Activated naive CD4-positive, alpha-beta T cell treated with anti-CD3 and anti-CD28 coated beads, Interleukin-2, amount 50 U/mL, for 24 hours (primary cell): Measurements from ENCODE around the gene CDSN.
"Not testable (repeated sequence)": the region's sequence is repeated elsewhere in the genome, so short reads cannot be mapped to it uniquely, and the experiment has no call there.

ENCODE experiments used
- H3K27ac Mint-ChIP-seq: one replicate; pipeline ENCODE4 v1.8.0; 2021; ENCODE audit warnings: mild to moderate bottlenecking, mixed read lengths
- H3K27me3 Mint-ChIP-seq: one replicate; pipeline ENCODE4 v1.8.0; 2021; ENCODE audit warnings: mixed read lengths
- H3K36me3 Mint-ChIP-seq: one replicate; pipeline ENCODE4 v1.8.0; 2021; ENCODE audit warnings: mixed read lengths
- H3K4me1 Mint-ChIP-seq: one replicate; pipeline ENCODE4 v1.8.0; 2021; ENCODE audit warnings: mixed read lengths
- H3K4me3 Mint-ChIP-seq: one replicate; pipeline ENCODE4 v1.8.0; 2021; ENCODE audit warnings: mild to moderate bottlenecking, mixed read lengths
- H3K9me3 Mint-ChIP-seq: one replicate; pipeline ENCODE4 v1.8.0; 2021; ENCODE audit warnings: mixed read lengths

CDSN gene

GRCh38 chr6:31083742-31084354 lies 36.4 kb downstream of the CDSN start:
- Mint-ChIP-seq H3K9me3 (no peaks in the 10 kb centered on the region), H3K27ac (no peak overlapping the region), H3K36me3 (no peaks in the 10 kb centered on the region), H3K27me3 (no peaks in the 10 kb centered on the region), H3K4me1 (peaks cover 19% of the 10 kb centered on the region), H3K4me3 (no peak overlapping the region)

GRCh38 chr6:31081872-31082271 lies 38.4 kb downstream of the CDSN start:
- Mint-ChIP-seq H3K4me3 (no peak overlapping the region), H3K9me3 (no peaks in the 10 kb centered on the region), H3K36me3 (no peaks in the 10 kb centered on the region), H3K4me1 (peaks cover 9% of the 10 kb centered on the region), H3K27me3 (no peaks in the 10 kb centered on the region), H3K27ac (no peak overlapping the region)

- Mint-ChIP-seq H3K27me3 (no peaks in the 10 kb centered on the region), H3K4me1 (peaks cover 9% of the 10 kb centered on the region), H3K4me3 (peak overlapping the region; percentile 57), H3K27ac (no peak overlapping the region), H3K9me3 (no peaks in the 10 kb centered on the region), H3K36me3 (no peaks in the 10 kb centered on the region)
These were observed 40.5 kb downstream of the CDSN start for GRCh38 chr6:31079656-31080261.

- H3K4me1 Mint-ChIP-seq: peaks cover 9% of the 10 kb centered on the region
- H3K36me3 Mint-ChIP-seq: no peaks in the 10 kb centered on the region
- no peaks in the 10 kb centered on the region for H3K9me3 Mint-ChIP-seq
- no peaks in the 10 kb centered on the region for H3K27me3 Mint-ChIP-seq
- no peak overlapping the region for H3K27ac Mint-ChIP-seq
- H3K4me3 Mint-ChIP-seq: no peak overlapping the region
These were observed 43.6 kb downstream of the CDSN start for GRCh38 chr6:31076611-31077010.

- Mint-ChIP-seq H3K4me1 (peaks cover 9% of the 10 kb centered on the region), H3K27ac (no peak overlapping the region), H3K9me3 (no peaks in the 10 kb centered on the region), H3K27me3 (no peaks in the 10 kb centered on the region), H3K36me3 (no peaks in the 10 kb centered on the region), H3K4me3 (no peak overlapping the region)
These were observed 44.7 kb downstream of the CDSN start for GRCh38 chr6:31075528-31075927.

- no peak overlapping the region for H3K27ac Mint-ChIP-seq
- H3K4me1 Mint-ChIP-seq: peaks cover 3% of the 10 kb centered on the region
- H3K27me3 Mint-ChIP-seq: no peaks in the 10 kb centered on the region
- H3K9me3 Mint-ChIP-seq: no peaks in the 10 kb centered on the region
- H3K36me3 Mint-ChIP-seq: no peaks in the 10 kb centered on the region
- H3K4me3 Mint-ChIP-seq: no peak overlapping the region
These were observed 45.8 kb downstream of the CDSN start for GRCh38 chr6:31074401-31074800.

GRCh38 chr6:31070711-31071197 lies 49.5 kb downstream of the CDSN start:
- H3K27ac Mint-ChIP-seq: no peak overlapping the region
- no peaks in the 10 kb centered on the region for H3K36me3 Mint-ChIP-seq
- no peaks in the 10 kb centered on the region for H3K27me3 Mint-ChIP-seq
- H3K4me3 Mint-ChIP-seq: no peak overlapping the region
- peaks cover 7% of the 10 kb centered on the region for H3K4me1 Mint-ChIP-seq
- no peaks in the 10 kb centered on the region for H3K9me3 Mint-ChIP-seq

GRCh38 chr6:31068669-31069340 lies 51.4 kb downstream of the CDSN start:
- Mint-ChIP-seq H3K9me3 (no peaks in the 10 kb centered on the region), H3K27ac (no peak overlapping the region), H3K27me3 (no peaks in the 10 kb centered on the region), H3K4me1 (peaks cover 7% of the 10 kb centered on the region), H3K36me3 (no peaks in the 10 kb centered on the region), H3K4me3 (no peak overlapping the region)

- H3K27me3 Mint-ChIP-seq, H3K27ac Mint-ChIP-seq, H3K36me3 Mint-ChIP-seq, H3K9me3 Mint-ChIP-seq, H3K4me1 Mint-ChIP-seq, H3K4me3 Mint-ChIP-seq: not testable (repeated sequence)
These were observed 52.2 kb downstream of the CDSN start for GRCh38 chr6:31067891-31068668.

GRCh38 chr6:31067028-31067427 lies 53.2 kb downstream of the CDSN start:
- H3K36me3 Mint-ChIP-seq, H3K27me3 Mint-ChIP-seq, H3K4me1 Mint-ChIP-seq, H3K9me3 Mint-ChIP-seq, H3K4me3 Mint-ChIP-seq, H3K27ac Mint-ChIP-seq: not testable (repeated sequence)

- H3K27me3 Mint-ChIP-seq: no peaks in the 10 kb centered on the region
- no peak overlapping the region for H3K4me3 Mint-ChIP-seq
- peaks cover 7% of the 10 kb centered on the region for H3K4me1 Mint-ChIP-seq
- no peaks in the 10 kb centered on the region for H3K9me3 Mint-ChIP-seq
- no peak overlapping the region for H3K27ac Mint-ChIP-seq
- H3K36me3 Mint-ChIP-seq: no peaks in the 10 kb centered on the region
These were observed 54.7 kb downstream of the CDSN start for GRCh38 chr6:31065556-31065955.
